Naive thymus-derived CD4-positive, alpha-beta T cell (primary cell): ENCODE measurements around the gene KRTAP12-3. TPM values are rescaled to one million over a fixed set of nuclear protein-coding genes. Genes with fewer than 3 reads are reported as not detected.
A peak's percentile ranks its signal among the peaks of the same experiment; 100 is the strongest.

Experiments used
- ATAC-seq: fragments of 150-1000 bp; cut with Tn5 transposase; 2 replicates; pipeline ENCODE4 v1.10.0; 2021; ENCODE audit warnings: mild to moderate bottlenecking, moderate library complexity
- CTCF ChIA-PET: fragments of 350-600 bp; sonication (Branson Sonifier 250); formaldehyde crosslinking; loops from one replicate; lab custom pipeline; 2021; ENCODE audit warnings: antibody characterized with exemption; lab: Charles Lee
- POLR2A ChIA-PET: fragments of 350-600 bp; sonication (Branson Sonifier 250); formaldehyde crosslinking; loops from one replicate; lab custom pipeline; 2021; ENCODE audit warnings: antibody characterized with exemption, inconsistent platforms; lab: Charles Lee
- DNase-seq, 9 donors: peaks; one replicate each; pipeline versions ENCODE4 v3.0.0 to v3.0.0-alpha.2; 2020 to 2022; ENCODE audit warnings: mixed read lengths in 1 of 9
- H3K27ac ChIP-seq: one replicate; pipeline ENCODE4 v1.7.0; 2013; ENCODE audit warnings: mild to moderate bottlenecking, low read depth, low read length, moderate library complexity
- H3K27me3 ChIP-seq, 2 donors: one replicate each; pipeline ENCODE4 v1.7.0; 2013; ENCODE audit warnings: low read length in 2 of 2, mild to moderate bottlenecking in 2 of 2, moderate library complexity in 2 of 2; ENCODE audit not compliant: control insufficient read depth in 2 of 2, insufficient read depth in 2 of 2
- H3K36me3 ChIP-seq, 3 experiments: 1 replicate in 2 of 3; 2 replicates in 1 of 3; pipeline ENCODE4 v1.7.0; 2013; ENCODE audit warnings: low read length in 3 of 3, mild to moderate bottlenecking in 3 of 3, moderate library complexity in 1 of 3; ENCODE audit not compliant: insufficient read depth in 3 of 3, control insufficient read depth in 2 of 3
- H3K4me1 ChIP-seq, 2 donors: one replicate each; pipeline ENCODE4 v1.7.0; 2013; ENCODE audit warnings: low read length in 2 of 2, mild to moderate bottlenecking in 2 of 2, moderate library complexity in 1 of 2; ENCODE audit not compliant: control insufficient read depth in 2 of 2, insufficient read depth in 2 of 2
- H3K4me3 ChIP-seq: 2 replicates; pipeline ENCODE4 v1.7.0; 2013; ENCODE audit warnings: mild to moderate bottlenecking, low read length
- H3K9me3 ChIP-seq, 3 experiments: 1 replicate in 2 of 3; 2 replicates in 1 of 3; pipeline ENCODE4 v1.7.0; 2013; ENCODE audit warnings: low read length in 3 of 3; ENCODE audit not compliant: control insufficient read depth in 2 of 3
- H3K27ac Mint-ChIP-seq, 9 donors: one replicate each; pipeline ENCODE4 v1.8.0; 2020 to 2022; ENCODE audit warnings: mixed read lengths in 9 of 9, mild to moderate bottlenecking in 8 of 9, moderate library complexity in 5 of 9, inconsistent platforms in 2 of 9
- H3K27me3 Mint-ChIP-seq, 5 donors: one replicate each; pipeline ENCODE4 v1.8.0; 2021 to 2022; ENCODE audit warnings: mixed read lengths in 5 of 5, mild to moderate bottlenecking in 1 of 5
- H3K36me3 Mint-ChIP-seq, 5 donors: one replicate each; pipeline ENCODE4 v1.8.0; 2020 to 2022; ENCODE audit warnings: mixed read lengths in 5 of 5, mild to moderate bottlenecking in 3 of 5, inconsistent platforms in 1 of 5
- H3K4me1 Mint-ChIP-seq, 7 donors: one replicate each; pipeline ENCODE4 v1.8.0; 2020 to 2022; ENCODE audit warnings: mixed read lengths in 7 of 7, mild to moderate bottlenecking in 3 of 7, inconsistent platforms in 1 of 7
- H3K4me3 Mint-ChIP-seq, 10 donors: one replicate each; pipeline ENCODE4 v1.8.0; 2020 to 2022; ENCODE audit warnings: mild to moderate bottlenecking in 10 of 10, mixed read lengths in 10 of 10, moderate library complexity in 6 of 10, inconsistent platforms in 2 of 10
- H3K9me3 Mint-ChIP-seq, 11 donors: one replicate each; pipeline ENCODE4 v1.8.0; 2020 to 2022; ENCODE audit warnings: mixed read lengths in 11 of 11, mild to moderate bottlenecking in 4 of 11, inconsistent platforms in 1 of 11, moderate library complexity in 1 of 11
- intact Hi-C, 2 donors: fragments of 100-400 bp; cut with micrococcal nuclease; formaldehyde crosslinking; loops; one replicate each; pipeline ENCODE4 v1.15.1; 2023
- polyA plus RNA-seq, 2 donors: library from polyadenylated mRNA; unstranded; fragments of 300-500 nt; fragmentation: Illumina TruSeq; gene quantifications; one replicate each; pipeline ENCODE4 v1.2.3, GENCODE V29; 2021
- total RNA-seq, 6 experiments: library from RNA in 5 of 6; stranded (reverse) in 5 of 6; gene quantifications; 1 replicate in 5 of 6; 2 replicates in 1 of 6; pipeline ENCODE4 v1.2.3 and lab custom pipeline; 2021 to 2026

The KRTAP12-3 gene
- total and polyA plus RNA-seq, 7 experiments from 2014 or later: 1.1 TPM; not detected in 6

GRCh38 chr21:44650265-44650972 is 7.3 kb upstream of the KRTAP12-3 start:
- Mint-ChIP-seq H3K27ac (peak overlapping the region in 2 of 9 donors; percentile 82 to 85), H3K9me3 (peaks cover 0 to 31% (median 11%) of the 10 kb centered on the region in 11 donors), H3K36me3 (peaks cover 0 to 22% (median 0%) of the 10 kb centered on the region in 5 donors), H3K4me1 (peaks cover 17 to 34% (median 28%) of the 10 kb centered on the region in 7 donors), H3K4me3 (no peak overlapping the region), H3K27me3 (no peaks in the 10 kb centered on the region)
- ATAC-seq (no peak), DNase-seq (no peak)
- CTCF ChIA-PET: no interaction called here
- Histone ChIP-seq H3K27ac (no peak overlapping the region), H3K27me3 (no peaks in the 10 kb centered on the region), H3K4me1 (peaks cover 18 to 20% of the 10 kb centered on the region in 2 donors), H3K9me3 (peaks cover 0 to 3% (median 1%) of the 10 kb centered on the region in 3 experiments), H3K4me3 (no peak overlapping the region), H3K36me3 (no peaks in the 10 kb centered on the region)
- POLR2A ChIA-PET: no interaction called here
- intact Hi-C loops: loop anchor here in 1 of 2 donors (10.0 kb wide), 1 partner anchor 66 kb away; the partner anchor contains the start of gene KRTAP10-5

DNA sequence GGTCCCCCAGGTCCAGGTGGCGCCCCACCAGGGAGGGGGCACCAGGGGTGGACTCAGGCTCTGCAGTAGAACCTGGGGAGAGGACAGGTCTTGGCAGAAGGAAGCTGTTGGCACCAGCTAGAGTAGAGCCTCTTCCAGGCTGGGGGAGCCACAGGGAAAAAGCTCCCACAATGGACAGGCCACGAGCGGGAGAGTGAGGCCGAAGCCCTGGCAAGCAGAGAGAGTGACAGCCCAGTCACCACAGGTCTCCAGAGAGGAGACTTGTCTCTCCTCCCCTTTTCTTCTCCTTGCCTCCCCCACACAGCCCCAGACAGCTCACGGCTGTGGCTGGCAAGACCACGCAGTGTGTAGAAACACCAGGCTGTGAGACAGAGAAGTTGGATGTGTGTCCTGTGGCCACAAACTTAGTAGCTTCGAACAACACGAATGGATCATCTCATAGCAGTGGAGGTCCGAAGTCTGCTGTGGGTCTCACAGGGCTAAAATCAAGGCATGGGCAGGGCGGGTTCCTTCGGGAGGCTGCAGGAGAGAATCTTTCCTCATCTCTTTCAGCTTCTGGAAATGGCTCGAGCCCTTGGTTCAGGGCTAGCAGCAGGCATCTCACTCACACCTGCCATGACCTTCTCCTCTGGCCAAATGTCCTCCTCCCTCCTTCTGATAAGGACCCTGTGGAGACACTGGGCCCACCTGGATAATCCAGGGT is 6.6 kb upstream of the KRTAP12-3 start:
- Histone ChIP-seq H3K27me3 (no peaks in the 10 kb centered on the region), H3K4me3 (no peak overlapping the region), H3K4me1 (peaks cover 21 to 27% of the 10 kb centered on the region in 2 donors), H3K27ac (no peak overlapping the region), H3K9me3 (peaks cover 0 to 8% (median 3%) of the 10 kb centered on the region in 3 experiments), H3K36me3 (no peaks in the 10 kb centered on the region)
- ATAC-seq (no peak), DNase-seq (no peak)
- CTCF ChIA-PET: interaction anchor here (0.7 kb wide), 1 partner anchor 124 kb away, joined by 3 read pairs; no protein-coding TSS in a partner anchor
- Mint-ChIP-seq H3K9me3 (peaks cover 0 to 33% (median 11%) of the 10 kb centered on the region in 11 donors), H3K4me1 (peaks cover 18 to 39% (median 31%) of the 10 kb centered on the region in 7 donors), H3K4me3 (no peak overlapping the region), H3K36me3 (peaks cover 1 to 28% (median 2%) of the 10 kb centered on the region in 5 donors), H3K27me3 (no peaks in the 10 kb centered on the region), H3K27ac (peak overlapping the region in 2 of 9 donors; percentile 4 to 26)
- intact Hi-C loops: loop anchor here in 1 of 2 donors (10.0 kb wide), 1 partner anchor 66 kb away; the partner anchor contains the start of gene KRTAP10-5
- POLR2A ChIA-PET: interaction anchor here (0.6 kb wide), 1 partner anchor 49 kb away, joined by 3 read pairs; no protein-coding TSS in a partner anchor

DNA sequence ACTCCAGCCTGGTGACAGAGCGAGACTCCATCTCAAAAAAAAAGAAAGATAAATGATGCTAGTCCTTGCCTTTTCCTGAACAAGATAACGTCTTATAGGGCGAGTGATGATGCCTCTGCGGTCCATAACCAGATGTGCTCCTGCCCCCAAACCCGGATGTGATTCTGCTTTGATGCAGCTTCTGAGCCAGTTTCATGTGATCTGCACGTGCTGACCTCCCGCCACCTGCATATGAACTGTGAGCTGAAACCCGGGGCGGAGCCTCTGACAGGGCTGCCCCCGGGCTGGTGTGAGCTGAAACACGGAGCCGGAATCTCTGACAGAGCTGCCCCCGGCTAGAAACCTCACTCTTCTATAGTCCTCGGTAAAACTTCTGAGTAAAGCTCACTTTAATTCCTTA is 4.6 kb upstream of the KRTAP12-3 start:
- peaks cover 0 to 22% (median 7%) of the 10 kb centered on the region in 3 experiments for H3K9me3 ChIP-seq
- ATAC-seq (no peak), DNase-seq (no peak)
- no peak overlapping the region for H3K27ac ChIP-seq
- peak overlapping the region in 3 of 10 donors; percentile 34 to 73 (median 72) for H3K4me3 Mint-ChIP-seq
- H3K27me3 ChIP-seq: no peaks in the 10 kb centered on the region
- ChIA-PET CTCF (no interaction called here), POLR2A (interaction anchor here (1.0 to 1.2 kb wide), 2 partner anchors 8 to 35 kb away, joined by 3 to 6 read pairs; no protein-coding TSS in a partner anchor)
- H3K9me3 Mint-ChIP-seq: peaks cover 7 to 49% (median 30%) of the 10 kb centered on the region in 11 donors
- H3K27ac Mint-ChIP-seq: peak overlapping the region in 7 of 9 donors; percentile 20 to 95 (median 94)
- no peak overlapping the region for H3K4me3 ChIP-seq
- H3K36me3 ChIP-seq: no peaks in the 10 kb centered on the region
- peaks cover 28 to 52% (median 47%) of the 10 kb centered on the region in 7 donors for H3K4me1 Mint-ChIP-seq
- intact Hi-C loops: loop anchor here in 1 of 2 donors (10.0 kb wide), 1 partner anchor 68 kb away; the partner anchor contains the start of gene KRTAP10-5
- H3K4me1 ChIP-seq: peaks cover 37 to 46% of the 10 kb centered on the region in 2 donors
- no peaks in the 10 kb centered on the region for H3K27me3 Mint-ChIP-seq
- peaks cover 11 to 46% (median 16%) of the 10 kb centered on the region in 5 donors for H3K36me3 Mint-ChIP-seq

GRCh38 chr21:44653656-44654575 is 3.8 kb upstream of the KRTAP12-3 start:
- CTCF ChIA-PET: no interaction called here
- Histone ChIP-seq H3K4me3 (no peak overlapping the region), H3K27me3 (no peaks in the 10 kb centered on the region), H3K27ac (peak overlapping the region; percentile 47), H3K9me3 (peaks cover 0 to 22% (median 7%) of the 10 kb centered on the region in 3 experiments), H3K4me1 (peaks cover 45 to 54% of the 10 kb centered on the region in 2 donors), H3K36me3 (no peaks in the 10 kb centered on the region)
- peaks cover 7 to 57% (median 37%) of the 10 kb centered on the region in 11 donors for H3K9me3 Mint-ChIP-seq
- peak; percentile 70 for ATAC-seq
- peak overlapping the region in 9 of 10 donors; percentile 28 to 77 (median 72) for H3K4me3 Mint-ChIP-seq
- POLR2A ChIA-PET: interaction anchor here (0.9 to 1.8 kb wide), 6 partner anchors 9 to 106 kb away, joined by 3 to 6 read pairs (median 4); partner anchors contain the start of gene KRTAP12-2
- peak in 8 of 9 donors; percentile 37 to 84 (median 76) for DNase-seq
- H3K27ac Mint-ChIP-seq: peak overlapping the region; percentile 73 to 95 (median 90)
- intact Hi-C loops: loop anchor here in 1 of 2 donors (10.0 kb wide), 1 partner anchor 69 kb away; the partner anchor contains the start of gene KRTAP10-5
- peaks cover 11 to 54% (median 16%) of the 10 kb centered on the region in 5 donors for H3K36me3 Mint-ChIP-seq
- no peaks in the 10 kb centered on the region for H3K27me3 Mint-ChIP-seq
- H3K4me1 Mint-ChIP-seq: peaks cover 36 to 59% (median 55%) of the 10 kb centered on the region in 7 donors

- ChIA-PET CTCF (interaction anchor here (0.6 to 1.3 kb wide), 2 partner anchors 12 to 44 kb away, joined by 3 to 4 read pairs; partner anchors contain the start of gene KRTAP12-2), POLR2A (interaction anchor here (0.9 to 1.8 kb wide), 4 partner anchors 12 to 107 kb away, joined by 3 to 6 read pairs (median 4); partner anchors contain the start of gene KRTAP12-2)
- ATAC-seq (no peak), DNase-seq (peak in 5 of 9 donors; percentile 18 to 48 (median 38))
- Mint-ChIP-seq H3K4me3 (peak within 1 kb of the TSS in 9 of 10 donors; percentile 38 to 77 (median 72)), H3K27me3 (no peaks in the 10 kb centered on the region), H3K4me1 (peaks cover 43 to 66% (median 62%) of the 10 kb centered on the region in 7 donors), H3K36me3 (peaks cover 11 to 59% (median 17%) of the 10 kb centered on the region in 5 donors), H3K27ac (peak within 1 kb of the TSS; percentile 73 to 95 (median 90)), H3K9me3 (peaks cover 7 to 58% (median 39%) of the 10 kb centered on the region in 11 donors)
- Histone ChIP-seq H3K36me3 (no peaks in the 10 kb centered on the region), H3K4me3 (no peak within 1 kb of the TSS), H3K27ac (peak within 1 kb of the TSS; percentile 47), H3K27me3 (no peaks in the 10 kb centered on the region), H3K4me1 (peaks cover 53 to 61% of the 10 kb centered on the region in 2 donors), H3K9me3 (peaks cover 0 to 22% (median 7%) of the 10 kb centered on the region in 3 experiments)
- intact Hi-C loops: loop anchor here in 1 of 2 donors (5.0 to 10.0 kb wide), 3 partner anchors 38 to 273 kb away; partner anchors contain the start of gene KRTAP10-5
Observed at GRCh38 chr21:44654576-44655175, 3.1 kb upstream of the KRTAP12-3 start, which contains the start of gene KRTAP12-4. TSS of gene KRTAP12-4 (minus strand) at chr21:44654659. CDS start at chr21:44654614, 45 bp downstream.
